HEK293 (cell line): ENCODE results near the gene LMNA.

Experiments
- FEZF1 ChIP-seq: fragments of 450-650 bp; formaldehyde crosslinking; IDR thresholded peaks from 2 replicates; pipeline ENCODE4 v1.5.1; 2016; ENCODE audit warnings: missing biosample characterization, missing genetic modification characterization
- GLIS1 ChIP-seq: fragments of 450-650 bp; formaldehyde crosslinking; IDR thresholded peaks from 2 replicates; pipeline ENCODE4 v1.5.1; 2016; ENCODE audit warnings: missing biosample characterization, missing genetic modification characterization
- HIC1 ChIP-seq: fragments of 450-650 bp; formaldehyde crosslinking; IDR thresholded peaks from 2 replicates; pipeline ENCODE4 v1.5.1; 2016; ENCODE audit warnings: missing biosample characterization, missing genetic modification characterization
- IKZF3 ChIP-seq: fragments of 450-650 bp; IDR thresholded peaks from 2 replicates; pipeline ENCODE4 v1.5.0; 2018; ENCODE audit warnings: missing biosample characterization, mild to moderate bottlenecking, missing genetic modification characterization, moderate library complexity
- REPIN1 ChIP-seq: fragments of 450-650 bp; formaldehyde crosslinking; IDR thresholded peaks from 2 replicates; pipeline ENCODE4 v1.5.1; 2017; ENCODE audit warnings: missing biosample characterization, missing genetic modification characterization, low read depth
- REST ChIP-seq: fragments of 450-650 bp; formaldehyde crosslinking; IDR thresholded peaks from 2 replicates; pipeline ENCODE4 v1.5.1; 2016; ENCODE audit warnings: missing biosample characterization, missing genetic modification characterization
- WT1 ChIP-seq: fragments of 450-650 bp; formaldehyde crosslinking; IDR thresholded peaks from 2 replicates; pipeline ENCODE4 v1.5.1; 2016; ENCODE audit warnings: missing biosample characterization, missing genetic modification characterization
- YY2 ChIP-seq: fragments of 450-650 bp; formaldehyde crosslinking; IDR thresholded peaks from 2 replicates; pipeline ENCODE4 v1.5.1; 2016; ENCODE audit warnings: missing biosample characterization, missing genetic modification characterization
- ZBTB1 ChIP-seq: fragments of 450-650 bp; formaldehyde crosslinking; IDR thresholded peaks from 2 replicates; pipeline ENCODE4 v1.5.1; 2016; ENCODE audit warnings: missing biosample characterization, missing genetic modification characterization
- ZBTB10 ChIP-seq: fragments of 450-650 bp; formaldehyde crosslinking; IDR thresholded peaks from 2 replicates; pipeline ENCODE4 v1.5.1; 2016; ENCODE audit warnings: missing biosample characterization, missing genetic modification characterization
- ZBTB48 ChIP-seq: fragments of 450-650 bp; formaldehyde crosslinking; IDR thresholded peaks from 2 replicates; pipeline ENCODE4 v1.5.1; 2016; ENCODE audit warnings: missing biosample characterization, missing genetic modification characterization
- ZNF18 ChIP-seq: fragments of 450-650 bp; formaldehyde crosslinking; IDR thresholded peaks from 2 replicates; pipeline ENCODE4 v1.5.1; 2016; ENCODE audit warnings: missing biosample characterization, missing genetic modification characterization
- ZNF280C ChIP-seq: fragments of 450-650 bp; formaldehyde crosslinking; IDR thresholded peaks from 2 replicates; pipeline ENCODE4 v1.5.1; 2016; ENCODE audit warnings: missing biosample characterization, missing genetic modification characterization
- ZNF391 ChIP-seq: fragments of 450-650 bp; formaldehyde crosslinking; IDR thresholded peaks from 2 replicates; pipeline ENCODE4 v1.5.1; 2016; ENCODE audit warnings: low read depth, missing biosample characterization, missing genetic modification characterization, borderline replicate concordance
- ZNF501 ChIP-seq: fragments of 450-650 bp; formaldehyde crosslinking; IDR thresholded peaks from 2 replicates; pipeline ENCODE4 v1.5.1; 2016; ENCODE audit warnings: missing biosample characterization, missing genetic modification characterization
- ZNF518A ChIP-seq: fragments of 450-650 bp; formaldehyde crosslinking; conservative IDR thresholded peaks from 2 replicates; pipeline ENCODE4 v1.5.1; 2016; ENCODE audit warnings: low read depth, missing biosample characterization, missing genetic modification characterization
- ZNF585B ChIP-seq: fragments of 450-650 bp; formaldehyde crosslinking; IDR thresholded peaks from 2 replicates; pipeline ENCODE4 v1.5.1; 2016; ENCODE audit warnings: missing biosample characterization, missing genetic modification characterization
- ZNF670 ChIP-seq: fragments of 450-650 bp; formaldehyde crosslinking; IDR thresholded peaks from 2 replicates; pipeline ENCODE4 v1.5.1; 2016; ENCODE audit warnings: missing biosample characterization, missing genetic modification characterization, low read depth
- ZNF692 ChIP-seq: fragments of 450-650 bp; formaldehyde crosslinking; IDR thresholded peaks from 2 replicates; pipeline ENCODE4 v1.5.1; 2016; ENCODE audit warnings: missing biosample characterization, missing genetic modification characterization

Gene LMNA

GRCh38 chr1:156096640-156097391, 17.7 kb upstream of the LMNA start (continued):
- TF ChIP-seq ZNF518A (tag by site-specific recombination) (no peak), YY2 (tag by site-specific recombination) (no peak), ZNF585B (no peak), ZNF391 (peak; percentile 56; the same call in 1 of the 2 replicates), ZBTB48 (tag by site-specific recombination) (peak; percentile 62; the same call in 1 of the 2 replicates), WT1 (tag by site-specific recombination) (peak; percentile 60), ZNF670 (no peak), FEZF1 (tag by site-specific recombination) (peak; percentile 76), ZNF280C (tag by site-specific recombination) (no peak), REPIN1 (tag by site-specific recombination) (no peak), ZNF501 (tag by site-specific recombination) (no peak), ZBTB10 (tag by site-specific recombination) (no peak), REST (tag by site-specific recombination) (no peak), GLIS1 (peak; percentile 45; the same call in 1 of the 2 replicates), ZNF692 (tag by site-specific recombination) (no peak), ZBTB1 (tag by site-specific recombination) (no peak), HIC1 (tag by site-specific recombination) (peak; percentile 34; the same call in 1 of the 2 replicates), IKZF3 (tag by site-specific recombination) (peak; percentile 59; the same call in 1 of the 2 replicates), ZNF18 (tag by site-specific recombination) (no peak)
